MM.1S (cell line): Measurements from ENCODE around the gene POLH.

Experiments
- EZH2 ChIP-seq: fragments of 300-600 bp; sonication (generic); optimal IDR thresholded peaks from 2 replicates; pipeline ENCODE3; 2017; ENCODE audit warnings: low read depth, mild to moderate bottlenecking, antibody characterized with exemption, low read length, mixed read lengths
- EZH2phosphoT487 ChIP-seq: fragments of 300-600 bp; sonication (generic); IDR thresholded peaks from 2 replicates; pipeline ENCODE4 v1.6.1; 2018; ENCODE audit warnings: antibody characterized with exemption, low read length
- TF ChIP-seq, protein P1 (sequence below): fragments of 300-600 bp; sonication (generic); IDR thresholded peaks from 2 replicates; pipeline ENCODE4 v1.5.1; 2016; ENCODE audit warnings: antibody characterized with exemption, low read length, mixed read lengths

DNA sequence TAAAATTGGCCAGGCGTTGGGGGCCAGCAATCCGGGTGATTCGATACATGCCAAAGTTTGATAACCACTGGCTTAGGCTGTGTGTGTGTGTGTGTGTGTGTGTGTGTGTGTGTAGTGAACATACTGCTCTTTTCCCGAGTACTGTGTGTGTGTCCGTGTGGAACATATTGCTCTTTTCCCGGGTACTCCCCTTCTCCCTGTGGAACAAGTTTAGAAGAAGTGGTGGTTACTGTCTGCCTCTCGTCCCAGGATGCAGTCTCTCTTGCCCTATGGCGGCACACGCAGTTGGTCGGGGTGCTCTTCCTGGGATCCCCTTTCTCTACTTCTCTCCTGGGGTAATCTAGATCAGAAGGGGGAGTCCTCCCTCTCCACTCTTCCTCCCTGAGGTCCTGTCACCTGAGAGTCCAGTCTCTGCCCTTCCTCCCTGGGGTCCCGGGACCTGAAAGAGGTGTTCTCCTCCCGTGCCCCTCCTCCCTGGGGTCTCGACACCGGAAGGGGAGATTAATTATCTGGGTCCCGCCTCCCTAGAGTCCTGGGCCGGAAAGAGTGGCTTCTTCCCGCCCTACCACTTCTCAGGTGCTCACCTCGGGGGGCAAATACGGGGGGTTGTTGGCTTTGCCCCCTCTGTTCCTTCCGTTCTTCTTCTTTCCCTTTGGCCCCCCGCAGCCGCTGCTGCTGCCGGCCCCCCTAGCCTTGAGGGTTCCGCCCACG is 52.6 kb downstream of the POLH start:
- TF ChIP-seq EZH2phosphoT487 (no peak), EZH2 (no peak)
- TF ChIP-seq, protein P1, sequence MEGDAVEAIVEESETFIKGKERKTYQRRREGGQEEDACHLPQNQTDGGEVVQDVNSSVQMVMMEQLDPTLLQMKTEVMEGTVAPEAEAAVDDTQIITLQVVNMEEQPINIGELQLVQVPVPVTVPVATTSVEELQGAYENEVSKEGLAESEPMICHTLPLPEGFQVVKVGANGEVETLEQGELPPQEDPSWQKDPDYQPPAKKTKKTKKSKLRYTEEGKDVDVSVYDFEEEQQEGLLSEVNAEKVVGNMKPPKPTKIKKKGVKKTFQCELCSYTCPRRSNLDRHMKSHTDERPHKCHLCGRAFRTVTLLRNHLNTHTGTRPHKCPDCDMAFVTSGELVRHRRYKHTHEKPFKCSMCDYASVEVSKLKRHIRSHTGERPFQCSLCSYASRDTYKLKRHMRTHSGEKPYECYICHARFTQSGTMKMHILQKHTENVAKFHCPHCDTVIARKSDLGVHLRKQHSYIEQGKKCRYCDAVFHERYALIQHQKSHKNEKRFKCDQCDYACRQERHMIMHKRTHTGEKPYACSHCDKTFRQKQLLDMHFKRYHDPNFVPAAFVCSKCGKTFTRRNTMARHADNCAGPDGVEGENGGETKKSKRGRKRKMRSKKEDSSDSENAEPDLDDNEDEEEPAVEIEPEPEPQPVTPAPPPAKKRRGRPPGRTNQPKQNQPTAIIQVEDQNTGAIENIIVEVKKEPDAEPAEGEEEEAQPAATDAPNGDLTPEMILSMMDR = no peak
